GM15510 (cell line): ENCODE data around the gene BCL7B.

Source experiments
- POLR2A ChIP-seq: IDR thresholded peaks from 3 replicates; pipeline ENCODE4 v1.6.1; 2011; ENCODE audit warnings: borderline replicate concordance; ENCODE audit not compliant: insufficient read length; ENCODE audit errors: extremely low read depth

BCL7B gene

GRCh38 chr7:73557397-73558257 lies at the start of gene BCL7B:
BCL7B (minus strand) TSS chr7:73557690; CDS start chr7:73557578, 112 bp downstream.
- TF ChIP-seq POLR2A, result peak; percentile 83

GRCh38 chr7:73605601-73606220 lies 48.2 kb upstream of the BCL7B start:
- TF ChIP-seq POLR2A, result no peak

- TF ChIP-seq POLR2A, result no peak
Observed at GRCh38 chr7:73602721-73603651, 45.5 kb upstream of the BCL7B start.

- no peak for TF ChIP-seq POLR2A
Observed at GRCh38 chr7:73599916-73600315, 42.4 kb upstream of the BCL7B start.

GRCh38 chr7:73599151-73599882 lies 41.8 kb upstream of the BCL7B start:
- no peak for TF ChIP-seq POLR2A

GRCh38 chr7:73597978-73598782 lies 40.7 kb upstream of the BCL7B start:
- no peak for TF ChIP-seq POLR2A

- no peak for TF ChIP-seq POLR2A
Observed at GRCh38 chr7:73596191-73597065, 38.9 kb upstream of the BCL7B start.

- no peak for TF ChIP-seq POLR2A
Observed at GRCh38 chr7:73595358-73595757, 37.9 kb upstream of the BCL7B start.

GRCh38 chr7:73593207-73594045 lies 35.9 kb upstream of the BCL7B start:
- no peak for TF ChIP-seq POLR2A

- TF ChIP-seq POLR2A, result no peak
Observed at GRCh38 chr7:73586911-73587310, 29.4 kb upstream of the BCL7B start.

- TF ChIP-seq POLR2A, result no peak
Observed at GRCh38 chr7:73585196-73585595, 27.7 kb upstream of the BCL7B start.
